OCI-LY7 (cell line): Measurements from ENCODE around the gene BCKDHB. TPM values are rescaled to one million over a fixed set of nuclear protein-coding genes. Genes with fewer than 3 reads are reported as not detected.

Experiments used
- BruUV-seq: library from RNA; stranded (reverse); fragments of 400-500 nt; replicated peaks from 2 replicates; lab custom pipeline; 2021; lab: Mats Ljungman, UMichigan
- CTCF ChIA-PET: fragments of 300-600 bp; sonication (Branson Sonifier 250); formaldehyde crosslinking; loops from one replicate; lab custom pipeline; 2022; ENCODE audit warnings: antibody characterized with exemption; ENCODE audit not compliant: unreplicated experiment; lab: Charles Lee
- POLR2A ChIA-PET: fragments of 300-600 bp; sonication (Branson Sonifier 250); formaldehyde crosslinking; loops from one replicate; lab custom pipeline; 2022; ENCODE audit warnings: antibody characterized with exemption; lab: Charles Lee
- DNase-seq: peaks from one replicate; pipeline ENCODE4 v3.0.0-alpha.2; 2015; ENCODE audit warnings: low spot score
- H2AFZ ChIP-seq: fragments of 200-600 bp; sonication (generic), shearing (Covaris generic); 2 replicates; pipeline ENCODE4 v1.6.1; 2014; ENCODE audit warnings: mild to moderate bottlenecking, antibody characterized with exemption, low read length, moderate library complexity
- H3K27ac ChIP-seq: fragments of 200-600 bp; sonication (generic); 2 replicates; pipeline ENCODE4 v1.5.1; 2014; ENCODE audit warnings: mixed run types, low read depth, mild to moderate bottlenecking, moderate library complexity, low read length, inconsistent platforms; ENCODE audit not compliant: poor library complexity, severe bottlenecking
- H3K36me3 ChIP-seq: fragments of 200-600 bp; sonication (generic); 2 replicates; pipeline ENCODE4 v1.6.1; 2014; ENCODE audit warnings: mild to moderate bottlenecking, antibody characterized with exemption, low read length, moderate library complexity, mixed read lengths; ENCODE audit not compliant: insufficient read depth
- H3K4me1 ChIP-seq: fragments of 200-600 bp; sonication (generic); 2 replicates; pipeline ENCODE4 v1.5.1; 2014; ENCODE audit warnings: mild to moderate bottlenecking, low read length; ENCODE audit not compliant: insufficient read depth, poor library complexity, severe bottlenecking
- H3K4me2 ChIP-seq: fragments of 200-600 bp; sonication (generic); 2 replicates; pipeline ENCODE4 v1.6.1; 2014; ENCODE audit warnings: mild to moderate bottlenecking, low read length
- H3K4me3 ChIP-seq: fragments of 200-600 bp; sonication (generic); 2 replicates; pipeline ENCODE4 v1.5.1; 2014; ENCODE audit warnings: mild to moderate bottlenecking, low read depth, low read length; ENCODE audit not compliant: poor library complexity, severe bottlenecking
- H3K79me2 ChIP-seq: fragments of 200-600 bp; sonication (generic); 2 replicates; pipeline ENCODE4 v1.6.1; 2016; ENCODE audit warnings: low read depth, mild to moderate bottlenecking, low read length, moderate library complexity, mixed read lengths; ENCODE audit not compliant: insufficient read depth
- H3K9me2 ChIP-seq: fragments of 200-600 bp; sonication (generic); 2 replicates; pipeline ENCODE4 v1.6.1; 2016; ENCODE audit warnings: mild to moderate bottlenecking, low read length, mixed read lengths; ENCODE audit not compliant: insufficient read depth
- H3K9me3 ChIP-seq: fragments of 200-600 bp; sonication (generic); 2 replicates; pipeline ENCODE4 v1.6.1; 2014; ENCODE audit warnings: mild to moderate bottlenecking, mixed run types, low read length, mixed read lengths
- H4K20me1 ChIP-seq: fragments of 200-600 bp; sonication (generic); 2 replicates; pipeline ENCODE4 v1.6.1; 2014; ENCODE audit warnings: mild to moderate bottlenecking, antibody characterized with exemption, low read length, moderate library complexity, mixed read lengths; ENCODE audit not compliant: insufficient read depth
- EZH2phosphoT487 ChIP-seq: fragments of 200-600 bp; sonication (generic); IDR thresholded peaks from 2 replicates; pipeline ENCODE4 v1.6.1; 2018; ENCODE audit warnings: low read depth, borderline replicate concordance, mild to moderate bottlenecking, mixed run types, antibody characterized with exemption, low read length, moderate library complexity, mixed read lengths
- intact Hi-C: fragments of 100-400 bp; cut with micrococcal nuclease; formaldehyde crosslinking; loops from one replicate; pipeline ENCODE4 v1.10.0; 2022; ENCODE audit not compliant: unreplicated experiment
- total RNA-seq, 2 experiments: library from RNA; depleted of rRNA in 1 of 2; stranded (reverse); fragments of >200 nt in 1 of 2; shearing (Covaris generic) in 1 of 2; gene quantifications; 2 replicates each; pipeline ENCODE4 v1.2.3, GENCODE V29; 2014 to 2022
- TF ChIP-seq, protein P1 (sequence below): fragments of 200-600 bp; sonication (generic); conservative IDR thresholded peaks from 2 replicates; pipeline ENCODE4 v1.5.1; 2014; ENCODE audit warnings: mild to moderate bottlenecking, antibody characterized with exemption, low read length, moderate library complexity, mixed read lengths

Gene BCKDHB
- total RNA-seq, 2 experiments from 2014 or later: 25.7 to 30.3 TPM

DNA sequence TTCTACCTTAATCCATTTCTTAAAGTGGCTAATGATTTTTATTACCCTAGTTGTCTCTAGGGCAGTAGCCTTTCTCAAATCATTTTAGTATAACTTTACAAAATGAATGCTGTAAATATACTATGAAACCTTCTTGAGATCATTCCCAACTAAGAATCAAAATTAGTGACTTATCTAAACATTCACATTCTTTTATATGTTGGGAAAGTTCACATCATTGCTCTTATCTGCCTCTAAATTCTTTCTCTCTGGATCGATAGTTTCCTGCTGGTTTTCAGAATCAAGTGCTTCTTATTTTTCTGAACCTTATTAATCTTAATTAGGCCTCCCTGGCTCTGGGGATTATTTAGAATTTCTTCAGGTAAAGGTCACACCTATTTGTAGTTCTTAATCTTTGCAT lies 126.8 kb downstream of the BCKDHB start:
- POLR2A ChIA-PET: no interaction called here
- TF ChIP-seq, protein P1, sequence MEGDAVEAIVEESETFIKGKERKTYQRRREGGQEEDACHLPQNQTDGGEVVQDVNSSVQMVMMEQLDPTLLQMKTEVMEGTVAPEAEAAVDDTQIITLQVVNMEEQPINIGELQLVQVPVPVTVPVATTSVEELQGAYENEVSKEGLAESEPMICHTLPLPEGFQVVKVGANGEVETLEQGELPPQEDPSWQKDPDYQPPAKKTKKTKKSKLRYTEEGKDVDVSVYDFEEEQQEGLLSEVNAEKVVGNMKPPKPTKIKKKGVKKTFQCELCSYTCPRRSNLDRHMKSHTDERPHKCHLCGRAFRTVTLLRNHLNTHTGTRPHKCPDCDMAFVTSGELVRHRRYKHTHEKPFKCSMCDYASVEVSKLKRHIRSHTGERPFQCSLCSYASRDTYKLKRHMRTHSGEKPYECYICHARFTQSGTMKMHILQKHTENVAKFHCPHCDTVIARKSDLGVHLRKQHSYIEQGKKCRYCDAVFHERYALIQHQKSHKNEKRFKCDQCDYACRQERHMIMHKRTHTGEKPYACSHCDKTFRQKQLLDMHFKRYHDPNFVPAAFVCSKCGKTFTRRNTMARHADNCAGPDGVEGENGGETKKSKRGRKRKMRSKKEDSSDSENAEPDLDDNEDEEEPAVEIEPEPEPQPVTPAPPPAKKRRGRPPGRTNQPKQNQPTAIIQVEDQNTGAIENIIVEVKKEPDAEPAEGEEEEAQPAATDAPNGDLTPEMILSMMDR: no peak
- no peak for TF ChIP-seq EZH2phosphoT487
- Histone ChIP-seq H3K36me3 (no peaks in the 10 kb centered on the region), H3K27ac (no peak overlapping the region), H3K9me2 (no peaks in the 10 kb centered on the region), H3K79me2 (no peaks in the 10 kb centered on the region), H3K4me3 (no peak overlapping the region), H3K4me1 (no peaks in the 10 kb centered on the region), H2AFZ (no peak overlapping the region), H3K4me2 (no peak overlapping the region), H4K20me1 (no peaks in the 10 kb centered on the region), H3K9me3 (no peaks in the 10 kb centered on the region)
- DNase-seq: no peak
- BruUV-seq: no TSS peak
- intact Hi-C loops: no loop called here
- CTCF ChIA-PET: no interaction called here

DNA sequence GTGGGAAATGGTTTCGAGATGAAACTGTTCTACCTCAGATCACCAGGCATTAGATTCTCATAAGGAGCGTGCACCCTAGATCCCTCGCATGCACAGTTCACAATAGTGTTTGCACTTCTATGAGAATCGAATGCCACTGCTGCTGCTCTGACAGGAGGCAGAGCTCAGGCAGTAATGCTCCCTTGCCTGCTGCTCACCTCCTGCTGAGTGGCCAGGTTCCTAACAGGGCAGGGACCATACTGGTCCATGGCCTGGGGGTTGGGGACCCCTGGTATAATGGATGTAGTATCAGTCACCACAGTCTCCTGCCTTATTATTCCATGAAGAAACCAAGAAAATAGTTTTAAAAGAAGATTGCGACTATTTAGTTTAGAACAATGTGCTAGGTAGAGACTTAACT lies 127.5 kb downstream of the BCKDHB start:
- no peak overlapping the region for H3K27ac ChIP-seq
- no peaks in the 10 kb centered on the region for H3K79me2 ChIP-seq
- intact Hi-C loops: no loop called here
- TF ChIP-seq, protein P1: no peak
- TF ChIP-seq EZH2phosphoT487: no peak
- no peak overlapping the region for H3K4me3 ChIP-seq
- ChIA-PET POLR2A (no interaction called here), CTCF (no interaction called here)
- no peaks in the 10 kb centered on the region for H3K9me3 ChIP-seq
- H3K4me1 ChIP-seq: no peaks in the 10 kb centered on the region
- BruUV-seq: no TSS peak
- H2AFZ ChIP-seq: no peak overlapping the region
- no peak for DNase-seq
- no peaks in the 10 kb centered on the region for H3K36me3 ChIP-seq
- H3K9me2 ChIP-seq: no peaks in the 10 kb centered on the region
- no peak overlapping the region for H3K4me2 ChIP-seq
- no peaks in the 10 kb centered on the region for H4K20me1 ChIP-seq

DNA sequence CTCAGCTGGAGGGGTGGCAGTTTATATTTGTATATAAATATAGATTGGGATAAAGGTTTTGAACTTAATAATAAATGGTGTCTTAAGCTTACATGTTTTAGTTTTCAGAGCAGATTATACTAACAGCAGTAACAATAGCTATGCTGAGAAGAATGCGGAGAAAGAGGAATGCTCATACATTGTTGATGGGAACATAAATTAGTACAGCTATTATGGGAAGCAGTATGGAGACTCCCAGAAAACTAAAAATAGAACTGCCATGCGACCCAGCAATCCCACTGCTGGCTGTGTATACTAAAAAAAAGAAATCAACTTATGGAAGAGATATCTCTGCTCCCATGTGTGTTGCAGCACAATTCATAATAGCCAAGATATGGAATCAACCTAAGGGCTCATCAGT lies 127.9 kb downstream of the BCKDHB start:
- ChIA-PET CTCF (no interaction called here), POLR2A (no interaction called here)
- Histone ChIP-seq H3K79me2 (no peaks in the 10 kb centered on the region), H4K20me1 (no peaks in the 10 kb centered on the region), H3K9me3 (no peaks in the 10 kb centered on the region), H3K4me1 (no peaks in the 10 kb centered on the region), H2AFZ (no peak overlapping the region), H3K4me3 (no peak overlapping the region), H3K36me3 (no peaks in the 10 kb centered on the region), H3K9me2 (no peaks in the 10 kb centered on the region), H3K27ac (no peak overlapping the region), H3K4me2 (no peak overlapping the region)
- TF ChIP-seq, protein P1: no peak
- TF ChIP-seq EZH2phosphoT487: no peak
- DNase-seq: no peak
- intact Hi-C loops: no loop called here
- no TSS peak for BruUV-seq
